Gastrocnemius medialis (tissue), 4 donors: ENCODE data around the gene MERTK. TPM values are rescaled to one million over a fixed set of nuclear protein-coding genes. Genes with fewer than 3 reads are reported as not detected.

Experiments
- ATAC-seq, 2 donors: fragments of 150-250 bp; one replicate each; pipeline ENCODE4 v1.9.1; 2016
- DNase-seq, 2 donors: peaks; one replicate each; pipeline ENCODE4 v3.0.0-alpha.2; 2019
- H3K27ac ChIP-seq, 4 donors: fragments of 200-600 bp; sonication (generic); 1 replicate in 1 of 4; 2 replicates in 3 of 4; pipeline ENCODE4 v1.5.1; 2016 to 2018; ENCODE audit warnings: mild to moderate bottlenecking in 2 of 4, moderate library complexity in 1 of 4
- H3K27me3 ChIP-seq, 3 donors: fragments of 200-600 bp; sonication (generic) in 2 of 3; 1 replicate in 1 of 3; 2 replicates in 2 of 3; pipeline versions ENCODE4 v1.5.1 to v1.6.0; 2016 to 2019; ENCODE audit warnings: mild to moderate bottlenecking in 1 of 3, moderate library complexity in 1 of 3
- H3K36me3 ChIP-seq, 2 donors: fragments of 200-600 bp; sonication (generic) in 1 of 2; one replicate each; pipeline ENCODE4 v1.5.1; 2017 to 2018
- H3K4me1 ChIP-seq, 2 donors: fragments of 200-600 bp; sonication (generic) in 1 of 2; one replicate each; pipeline ENCODE4 v1.5.1; 2016 to 2017; ENCODE audit warnings: mild to moderate bottlenecking in 2 of 2
- H3K4me3 ChIP-seq, 4 donors: fragments of 200-600 bp; sonication (generic) in 3 of 4; 1 replicate in 1 of 4; 2 replicates in 3 of 4; pipeline ENCODE4 v1.5.1; 2016 to 2019; ENCODE audit warnings: mild to moderate bottlenecking in 2 of 4
- H3K9me3 ChIP-seq, 3 donors: fragments of 200-600 bp; sonication (generic) in 2 of 3; 1 replicate in 1 of 3; 2 replicates in 2 of 3; pipeline ENCODE4 v1.5.1; 2016 to 2019
- CTCF ChIP-seq, 5 experiments: fragments of 450-650 bp in 3 of 5; fragments of 200-600 bp in 2 of 5; sonication (generic) in 2 of 5; IDR thresholded peaks in 4 of 5; conservative IDR thresholded peaks in 1 of 5; 1 replicate in 4 of 5; 2 replicates in 1 of 5; pipeline ENCODE4 v1.5.1; 2016 to 2019; ENCODE audit warnings: antibody characterized with exemption in 5 of 5, mild to moderate bottlenecking in 3 of 5, moderate library complexity in 3 of 5
- POLR2A ChIP-seq, 2 donors: fragments of 450-650 bp; IDR thresholded peaks; one replicate each; pipeline ENCODE4 v1.6.1; 2017; ENCODE audit warnings: antibody characterized with exemption in 2 of 2, mild to moderate bottlenecking in 2 of 2, moderate library complexity in 2 of 2
- in situ Hi-C, 4 donors: fragments of 200-750 bp; cut with MboI; loops; one replicate each; pipeline versions ENCODE4 v1.15.0 to v1.8.0; 2017; ENCODE audit warnings: low sequenced_read_pairs in 4 of 4
- intact Hi-C: fragments of 100-400 bp; cut with DNase I; formaldehyde crosslinking; loops from one replicate; pipeline ENCODE4 v1.15.1; 2023; ENCODE audit warnings: low total_unique reads
- total RNA-seq, 4 donors: library from RNA; depleted of rRNA; stranded (reverse); fragments of >200 nt; gene quantifications; one replicate each; pipeline versions ENCODE4 v1.1.0 to v1.2.3, GENCODE V29; 2016

MERTK gene
- total RNA-seq, 4 donors from 2014 or later: 2.4 to 5.7 (median 3.7) TPM

DNA sequence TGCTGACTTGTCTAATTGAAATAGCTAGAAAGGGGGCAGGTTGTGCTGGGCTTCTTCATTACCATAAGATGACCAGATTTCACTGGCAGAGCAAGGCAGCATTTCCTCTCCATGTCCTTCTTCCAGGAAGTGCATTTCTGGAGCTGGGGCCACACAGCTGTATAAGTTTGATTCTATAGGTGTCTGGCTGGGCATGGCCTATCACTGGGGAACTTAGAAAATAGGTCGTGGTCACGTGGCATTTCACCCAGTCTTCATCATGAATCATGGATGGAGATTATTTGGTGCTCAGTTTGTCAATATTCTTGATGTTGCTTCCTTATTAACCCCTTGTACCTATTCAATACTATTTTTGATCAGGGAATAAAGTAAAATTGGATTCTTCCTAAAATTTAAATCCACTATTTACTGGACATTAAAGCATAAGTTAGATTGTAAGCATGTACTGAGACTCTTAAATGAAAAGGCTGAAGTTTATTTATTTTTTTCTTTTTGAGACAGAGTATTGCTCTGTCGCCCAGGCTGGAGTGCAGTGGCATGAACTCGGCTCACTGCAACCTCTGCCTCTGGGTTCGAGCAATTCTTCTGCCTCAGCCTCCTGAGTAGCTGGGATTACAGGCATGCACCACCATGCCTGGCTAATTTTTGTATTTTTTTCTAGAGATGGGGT, 107.1 kb downstream of the MERTK start:
- Histone ChIP-seq H3K27me3 (no peaks in the 10 kb centered on the region), H3K36me3 (no peaks in the 10 kb centered on the region), H3K4me1 (no peaks in the 10 kb centered on the region), H3K4me3 (no peak overlapping the region), H3K9me3 (no peaks in the 10 kb centered on the region), H3K27ac (no peak overlapping the region)
- DNase-seq (no peak), ATAC-seq (no peak)
- in situ Hi-C loops: no loop called here
- intact Hi-C loops: no loop called here
- TF ChIP-seq CTCF (IDR thresholded peaks at IDR 0.05 in 4 of 5, conservative IDR thresholded peaks at IDR 0.05 in 1 of 5): no peak
- no peak for TF ChIP-seq POLR2A (IDR thresholded peaks at IDR 0.05)

- ATAC-seq (peak in 1 of 2 donors; percentile 36), DNase-seq (no peak)
- TF ChIP-seq CTCF (IDR thresholded peaks at IDR 0.05 in 4 of 5, conservative IDR thresholded peaks at IDR 0.05 in 1 of 5) (no peak), POLR2A (IDR thresholded peaks at IDR 0.05) (no peak)
- in situ Hi-C loops (no loop called here), intact Hi-C loops (no loop called here)
- Histone ChIP-seq H3K36me3 (no peaks in the 10 kb centered on the region), H3K9me3 (no peaks in the 10 kb centered on the region), H3K4me3 (no peak overlapping the region), H3K27me3 (no peaks in the 10 kb centered on the region), H3K27ac (no peak overlapping the region), H3K4me1 (no peaks in the 10 kb centered on the region)
Observed at GRCh38 chr2:112006076-112006410, 107.6 kb downstream of the MERTK start.

- intact Hi-C loops (no loop called here), in situ Hi-C loops (no loop called here)
- Histone ChIP-seq H3K4me3 (no peak overlapping the region), H3K9me3 (no peaks in the 10 kb centered on the region), H3K27me3 (no peaks in the 10 kb centered on the region), H3K36me3 (no peaks in the 10 kb centered on the region), H3K27ac (no peak overlapping the region), H3K4me1 (no peaks in the 10 kb centered on the region)
- no peak for ATAC-seq
- DNase-seq: no peak
- no peak for TF ChIP-seq POLR2A (IDR thresholded peaks at IDR 0.05)
- TF ChIP-seq CTCF (IDR thresholded peaks at IDR 0.05 in 4 of 5, conservative IDR thresholded peaks at IDR 0.05 in 1 of 5): no peak
Observed at GRCh38 chr2:112007493-112007892, 109.1 kb downstream of the MERTK start.

GRCh38 chr2:112008910-112009485, 110.6 kb downstream of the MERTK start:
- DNase-seq: no peak
- no peaks in the 10 kb centered on the region for H3K4me1 ChIP-seq
- H3K4me3 ChIP-seq: no peak overlapping the region
- H3K36me3 ChIP-seq: no peaks in the 10 kb centered on the region
- ATAC-seq: no peak
- no peaks in the 10 kb centered on the region for H3K9me3 ChIP-seq
- no peak for TF ChIP-seq CTCF (IDR thresholded peaks at IDR 0.05 in 4 of 5, conservative IDR thresholded peaks at IDR 0.05 in 1 of 5)
- in situ Hi-C loops: no loop called here
- intact Hi-C loops: no loop called here
- no peaks in the 10 kb centered on the region for H3K27me3 ChIP-seq
- H3K27ac ChIP-seq: no peak overlapping the region

DNA sequence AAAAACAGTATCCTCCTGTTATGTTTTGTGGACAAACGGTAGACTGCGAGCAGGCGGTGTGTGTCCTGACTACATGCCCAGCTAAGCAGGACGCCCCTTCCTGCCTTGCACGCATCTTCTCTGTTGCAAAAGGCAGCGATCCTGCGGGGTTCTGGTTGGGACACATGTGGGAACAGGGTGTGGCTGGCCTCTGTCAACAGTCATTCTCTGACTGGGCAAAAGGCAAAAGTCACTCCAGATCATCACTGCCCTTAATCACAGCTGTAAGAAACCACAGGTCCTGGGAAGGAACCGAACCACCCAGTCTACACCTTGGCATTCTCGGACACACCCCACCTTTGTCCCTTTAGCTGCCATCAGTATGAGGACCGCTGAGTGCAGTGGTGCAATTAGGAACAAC, 112.3 kb downstream of the MERTK start:
- no peaks in the 10 kb centered on the region for H3K27me3 ChIP-seq
- no peak for TF ChIP-seq POLR2A (IDR thresholded peaks at IDR 0.05)
- TF ChIP-seq CTCF (IDR thresholded peaks at IDR 0.05 in 4 of 5, conservative IDR thresholded peaks at IDR 0.05 in 1 of 5): no peak
- no peak for ATAC-seq
- in situ Hi-C loops (no loop called here), intact Hi-C loops (no loop called here)
- no peak overlapping the region for H3K4me3 ChIP-seq
- H3K4me1 ChIP-seq: no peaks in the 10 kb centered on the region
- DNase-seq: no peak
- no peak overlapping the region for H3K27ac ChIP-seq
- H3K9me3 ChIP-seq: no peaks in the 10 kb centered on the region
- no peaks in the 10 kb centered on the region for H3K36me3 ChIP-seq
